HepG2 (cell line): ENCODE results near the gene UBL7. TPM values are rescaled to one million over a fixed set of nuclear protein-coding genes. Genes with fewer than 3 reads are reported as not detected.

Experiments used
- AKAP8 ChIP-seq: sonication (generic); formaldehyde crosslinking; IDR thresholded peaks from 2 replicates; pipeline ENCODE4 v1.5.1; 2020; ENCODE audit warnings: mild to moderate bottlenecking, missing genetic modification reagents
- GMEB2 ChIP-seq: IDR thresholded peaks from 2 replicates; pipeline ENCODE4 v1.6.1; 2016; ENCODE audit warnings: missing biosample characterization, missing genetic modification reagents, low read depth
- JARID2 ChIP-seq: sonication (generic); formaldehyde crosslinking; IDR thresholded peaks from 2 replicates; pipeline ENCODE4 v1.8.1; 2023; ENCODE audit warnings: missing genetic modification reagents, inconsistent platforms; ENCODE audit not compliant: insufficient replicate concordance
- MBNL3 ChIP-seq: fragments of 250-450 bp; sonication (Bioruptor Pico); conservative IDR thresholded peaks from 2 replicates; pipeline ENCODE4 v1.8.0; 2022; ENCODE audit warnings: mild to moderate bottlenecking, inconsistent platforms
- NFE2L1 ChIP-seq: sonication (generic); formaldehyde crosslinking; IDR thresholded peaks from 2 replicates; pipeline ENCODE4 v1.4.0; 2020; ENCODE audit warnings: missing genetic modification reagents, mild to moderate bottlenecking, borderline replicate concordance
- NKX3-1 ChIP-seq: sonication (generic); formaldehyde crosslinking; IDR thresholded peaks from 2 replicates; pipeline ENCODE4 v1.5.0; 2020; ENCODE audit warnings: missing genetic modification reagents
- NR3C1 ChIP-seq: sonication (generic); formaldehyde crosslinking; IDR thresholded peaks from 2 replicates; pipeline ENCODE4 v1.4.0; 2020; ENCODE audit warnings: missing genetic modification reagents
- RNF2 ChIP-seq: fragments of 450-650 bp; conservative IDR thresholded peaks from 2 replicates; pipeline ENCODE4 v1.6.1; 2016; ENCODE audit warnings: low read depth
- ZFY ChIP-seq: sonication (generic); formaldehyde crosslinking; IDR thresholded peaks from 2 replicates; pipeline ENCODE4 v1.4.0; 2020; ENCODE audit warnings: missing genetic modification reagents
- ZNF333 ChIP-seq: sonication (generic); formaldehyde crosslinking; IDR thresholded peaks from 2 replicates; pipeline ENCODE4 v1.4.0; 2020; ENCODE audit warnings: mild to moderate bottlenecking, missing genetic modification reagents, borderline replicate concordance
- ZNF362 ChIP-seq: sonication (generic); formaldehyde crosslinking; IDR thresholded peaks from 2 replicates; pipeline ENCODE4 v1.4.0; 2020; ENCODE audit warnings: missing genetic modification reagents, mild to moderate bottlenecking, borderline replicate concordance
- ZNF577 ChIP-seq: sonication (generic); formaldehyde crosslinking; IDR thresholded peaks from 2 replicates; pipeline ENCODE4 v1.4.0; 2020; ENCODE audit warnings: mild to moderate bottlenecking, low read depth, missing genetic modification reagents, borderline replicate concordance
- ZSCAN30 ChIP-seq: sonication (generic); formaldehyde crosslinking; IDR thresholded peaks from 2 replicates; pipeline ENCODE4 v1.5.0; 2020; ENCODE audit warnings: mild to moderate bottlenecking, missing genetic modification reagents
- polyA plus RNA-seq, 8 experiments: library from polyadenylated mRNA; depleted of rRNA in 3 of 8; stranded (reverse) in 7 of 8; unstranded in 1 of 8; fragments of >200 nt; fragmentation: Illumina TruSeq in 4 of 8; extraction: Trizol in 4 of 8; gene quantifications; 2 replicates each; pipeline versions ENCODE4 v1.2.1 to v1.2.3, GENCODE V29; 2011 to 2016; ENCODE audit warnings: low read depth in 4 of 8, missing spikeins in 1 of 8, mixed read lengths in 1 of 8; ENCODE audit not compliant: insufficient read depth in 1 of 8
- total RNA-seq, 5 experiments: library from RNA; depleted of rRNA; stranded (reverse); fragments of >200 nt; fragmentation: Illumina TruSeq; extraction: Trizol; gene quantifications; 2 replicates each; pipeline ENCODE4 v1.2.3, GENCODE V29; 2016; ENCODE audit warnings: low read depth in 1 of 5
- TF ChIP-seq, protein P1 (sequence below): sonication (generic); formaldehyde crosslinking; IDR thresholded peaks from 2 replicates; pipeline ENCODE4 v1.5.1; 2020; ENCODE audit warnings: mild to moderate bottlenecking, missing genetic modification reagents
- TF ChIP-seq, protein P2 (sequence below): IDR thresholded peaks from 2 replicates; pipeline ENCODE4 v1.6.1; 2016; ENCODE audit warnings: mild to moderate bottlenecking
- TF ChIP-seq, protein P3 (sequence below): sonication (generic); formaldehyde crosslinking; IDR thresholded peaks from 2 replicates; pipeline ENCODE4 v1.8.0; 2022; ENCODE audit warnings: missing genetic modification reagents, mild to moderate bottlenecking, inconsistent platforms, borderline replicate concordance

The UBL7 gene
- total and polyA plus RNA-seq, 2 of the 13 experiments (the other 11 are each of a cell fraction or from before 2014, with no cell fraction given): 55.0 to 63.5 TPM

DNA sequence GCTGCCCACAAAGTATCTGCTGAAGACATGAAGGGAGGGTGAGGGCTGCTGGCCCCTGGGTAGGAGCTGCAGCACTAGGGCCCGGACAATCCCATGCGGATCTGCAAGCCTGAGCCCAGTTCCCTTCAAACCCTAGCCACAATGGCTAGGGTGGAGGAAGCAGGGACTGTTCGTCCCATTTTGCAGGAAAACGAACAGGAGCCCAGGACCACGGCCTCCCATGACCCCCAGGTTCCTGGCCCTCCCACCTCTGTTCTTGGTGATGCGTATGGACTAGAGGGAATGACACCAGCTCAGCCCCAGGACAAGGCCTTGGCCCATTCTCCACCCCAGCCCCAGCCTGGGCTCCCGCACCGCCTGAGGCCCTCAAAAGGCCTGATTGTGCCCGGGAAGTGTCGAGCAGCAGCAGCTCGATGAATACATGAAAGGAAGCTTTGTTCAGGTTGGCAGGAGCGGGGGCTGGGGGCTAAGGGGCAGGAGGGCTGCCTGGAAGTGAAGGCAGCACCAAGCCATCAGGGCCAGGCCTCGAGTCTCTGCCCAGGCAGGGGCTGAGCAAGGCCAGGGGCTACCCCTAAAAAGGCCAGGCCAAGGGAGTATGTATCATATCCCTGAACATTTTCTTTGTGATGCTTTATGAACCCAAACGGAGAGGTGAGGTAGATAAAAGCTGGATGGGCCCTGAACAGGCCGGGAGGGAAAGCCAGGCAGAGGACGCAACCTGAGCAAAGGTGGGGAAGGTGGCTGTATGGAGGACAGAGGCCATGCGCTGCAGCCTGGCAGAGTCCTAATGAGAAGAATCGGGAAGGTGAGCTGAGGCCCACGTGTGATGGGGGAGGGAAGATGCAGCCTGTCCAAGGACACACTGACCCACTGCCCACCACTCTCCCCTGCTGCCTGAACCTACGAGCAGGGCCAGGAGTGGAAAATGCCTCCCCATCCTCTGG is 39.4 kb downstream of the UBL7 start (continued):
- TF ChIP-seq JARID2 (CRISPR knock-in tag): no peak
- TF ChIP-seq NKX3-1: no peak
- no peak for TF ChIP-seq GMEB2 (CRISPR knock-in tag)
- TF ChIP-seq ZSCAN30 (CRISPR knock-in tag): no peak
- peak; percentile 76 for TF ChIP-seq AKAP8 (CRISPR knock-in tag)
- no peak for TF ChIP-seq NFE2L1
- TF ChIP-seq, protein P1, sequence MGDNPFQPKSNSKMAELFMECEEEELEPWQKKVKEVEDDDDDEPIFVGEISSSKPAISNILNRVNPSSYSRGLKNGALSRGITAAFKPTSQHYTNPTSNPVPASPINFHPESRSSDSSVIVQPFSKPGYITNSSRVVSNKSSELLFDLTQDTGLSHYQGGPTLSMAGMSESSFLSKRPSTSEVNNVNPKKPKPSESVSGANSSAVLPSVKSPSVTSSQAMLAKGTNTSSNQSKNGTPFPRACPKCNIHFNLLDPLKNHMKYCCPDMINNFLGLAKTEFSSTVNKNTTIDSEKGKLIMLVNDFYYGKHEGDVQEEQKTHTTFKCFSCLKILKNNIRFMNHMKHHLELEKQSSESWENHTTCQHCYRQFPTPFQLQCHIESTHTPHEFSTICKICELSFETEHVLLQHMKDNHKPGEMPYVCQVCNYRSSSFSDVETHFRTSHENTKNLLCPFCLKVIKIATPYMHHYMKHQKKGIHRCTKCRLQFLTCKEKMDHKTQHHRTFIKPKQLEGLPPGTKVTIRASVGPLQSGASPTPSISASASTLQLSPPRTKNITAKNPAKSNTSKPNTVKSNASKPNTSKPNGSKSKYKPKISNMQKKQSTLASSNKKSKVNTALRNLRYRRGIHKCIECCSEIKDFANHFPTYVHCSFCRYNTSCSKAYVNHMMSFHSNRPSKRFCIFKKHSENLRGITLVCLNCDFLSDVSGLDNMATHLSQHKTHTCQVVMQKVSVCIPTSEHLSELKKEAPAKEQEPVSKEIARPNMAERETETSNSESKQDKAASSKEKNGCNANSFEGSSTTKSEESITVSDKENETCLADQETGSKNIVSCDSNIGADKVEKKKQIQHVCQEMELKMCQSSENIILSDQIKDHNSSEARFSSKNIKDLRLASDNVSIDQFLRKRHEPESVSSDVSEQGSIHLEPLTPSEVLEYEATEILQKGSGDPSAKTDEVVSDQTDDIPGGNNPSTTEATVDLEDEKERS (CRISPR knock-in tag): no peak
- TF ChIP-seq NR3C1 (CRISPR knock-in tag): no peak
- TF ChIP-seq, protein P2, sequence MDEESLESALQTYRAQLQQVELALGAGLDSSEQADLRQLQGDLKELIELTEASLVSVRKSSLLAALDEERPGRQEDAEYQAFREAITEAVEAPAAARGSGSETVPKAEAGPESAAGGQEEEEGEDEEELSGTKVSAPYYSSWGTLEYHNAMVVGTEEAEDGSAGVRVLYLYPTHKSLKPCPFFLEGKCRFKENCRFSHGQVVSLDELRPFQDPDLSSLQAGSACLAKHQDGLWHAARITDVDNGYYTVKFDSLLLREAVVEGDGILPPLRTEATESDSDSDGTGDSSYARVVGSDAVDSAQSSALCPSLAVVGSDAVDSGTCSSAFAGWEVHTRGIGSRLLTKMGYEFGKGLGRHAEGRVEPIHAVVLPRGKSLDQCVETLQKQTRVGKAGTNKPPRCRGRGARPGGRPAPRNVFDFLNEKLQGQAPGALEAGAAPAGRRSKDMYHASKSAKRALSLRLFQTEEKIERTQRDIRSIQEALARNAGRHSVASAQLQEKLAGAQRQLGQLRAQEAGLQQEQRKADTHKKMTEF (CRISPR knock-in tag): no peak
- no peak for TF ChIP-seq ZNF362
- no peak for TF ChIP-seq ZNF577 (CRISPR knock-in tag)
- no peak for TF ChIP-seq RNF2
- no peak for TF ChIP-seq MBNL3 (CRISPR knock-in tag)
- TF ChIP-seq, protein P3, sequence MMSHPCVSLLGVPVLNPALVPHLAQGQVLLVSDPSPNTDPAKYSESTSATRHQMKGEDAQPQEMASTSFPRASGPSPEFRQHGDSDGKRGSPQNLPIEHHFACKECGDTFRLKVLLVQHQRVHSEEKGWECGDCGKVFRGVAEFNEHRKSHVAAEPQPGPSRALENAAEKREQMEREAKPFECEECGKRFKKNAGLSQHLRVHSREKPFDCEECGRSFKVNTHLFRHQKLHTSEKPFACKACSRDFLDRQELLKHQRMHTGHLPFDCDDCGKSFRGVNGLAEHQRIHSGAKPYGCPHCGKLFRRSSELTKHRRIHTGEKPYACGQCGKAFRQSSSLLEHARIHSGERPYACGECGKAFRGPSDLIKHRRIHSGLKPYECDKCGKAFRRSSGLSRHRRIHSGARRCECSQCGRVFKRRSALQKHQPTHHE (CRISPR knock-in tag): 0 out of 2 replicates have a peak, but pooled peaks have one; percentile 61
- peak; percentile 90 for TF ChIP-seq ZFY (CRISPR knock-in tag)
- no peak for TF ChIP-seq ZNF333 (CRISPR knock-in tag)
